GM18519 (cell line): ENCODE results near the gene MOK.

Source experiments
- ATAC-seq: cut with Tn5 transposase; IDR thresholded peaks from one replicate; pipeline ENCODE4 v1.9.1; 2021; ENCODE audit warnings: mild to moderate bottlenecking, moderate library complexity; ENCODE audit not compliant: unreplicated experiment, low FRiP score

Gene MOK

DNA sequence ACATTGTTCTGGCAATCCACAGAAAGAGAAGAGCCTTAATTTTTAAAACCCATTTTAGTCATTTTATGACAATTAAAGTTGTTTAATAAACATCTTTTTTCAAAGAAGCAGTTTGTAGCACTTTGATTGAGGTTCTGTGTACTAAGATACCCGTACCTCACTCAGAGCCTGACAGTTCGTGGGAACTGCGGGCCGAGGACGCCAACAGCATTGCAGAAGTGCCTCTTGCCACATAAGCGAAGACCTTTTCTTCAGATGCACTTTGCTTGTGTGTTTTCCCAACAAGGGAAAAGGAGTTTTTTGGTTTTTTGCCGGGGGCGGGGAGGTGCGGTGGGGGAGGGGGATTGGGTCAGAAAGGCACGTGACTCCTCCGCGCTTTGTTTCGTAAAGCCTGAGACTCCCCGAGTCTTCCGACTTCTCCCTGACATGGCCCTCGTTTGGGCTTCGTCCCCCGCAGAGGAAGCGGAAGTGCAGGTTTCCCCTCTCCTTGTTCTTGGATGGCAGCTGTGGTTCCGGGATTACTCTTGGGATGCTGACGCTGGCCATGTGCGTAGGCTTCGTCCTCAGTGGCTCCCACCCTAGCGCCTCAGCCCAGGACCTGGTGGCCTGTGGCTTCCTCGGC lies 94.4 kb downstream of the MOK start:
- ATAC-seq: no peak

DNA sequence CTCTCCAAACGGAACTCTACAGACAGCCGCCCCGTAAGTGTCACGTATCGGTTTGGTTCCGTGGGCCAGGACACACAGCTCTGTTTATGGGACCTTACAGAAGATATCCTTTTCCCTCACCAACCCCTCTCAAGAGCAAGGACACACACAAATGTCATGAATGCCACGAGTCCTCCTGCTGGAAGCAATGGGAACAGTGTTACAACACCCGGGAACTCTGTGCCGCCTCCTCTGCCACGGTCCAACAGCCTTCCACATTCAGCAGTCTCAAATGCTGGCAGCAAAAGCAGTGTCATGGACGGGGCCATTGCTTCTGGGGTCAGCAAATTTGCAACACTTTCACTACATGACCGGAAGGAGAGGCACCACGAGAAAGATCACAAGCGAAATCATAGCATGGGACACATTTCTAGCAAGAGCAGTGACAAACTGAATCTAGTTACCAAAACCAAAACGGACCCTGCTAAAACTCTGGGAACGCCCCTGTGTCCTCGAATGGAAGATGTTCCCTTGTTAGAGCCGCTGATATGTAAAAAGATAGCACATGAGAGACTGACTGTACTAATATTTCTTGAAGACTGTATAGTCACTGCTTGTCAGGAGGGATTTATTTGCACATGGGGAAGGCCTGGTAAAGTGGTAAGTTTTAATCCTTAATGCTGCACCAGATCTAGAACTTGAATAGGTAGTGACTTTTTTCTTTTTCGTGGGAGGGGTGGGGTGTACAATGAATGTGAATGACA lies 95.6 kb downstream of the MOK start:
- ATAC-seq: no peak

- no peak for ATAC-seq
Observed at GRCh38 chr14:102208741-102209140, 96.2 kb downstream of the MOK start.

GRCh38 chr14:102207831-102208365 lies 97.1 kb downstream of the MOK start:
- no peak for ATAC-seq

- no peak for ATAC-seq
Observed at GRCh38 chr14:102206918-102207317, 98.0 kb downstream of the MOK start.

GRCh38 chr14:102205560-102205959 lies 99.4 kb downstream of the MOK start:
- ATAC-seq: no peak

GRCh38 chr14:102203382-102203781 lies 101.6 kb downstream of the MOK start:
- no peak for ATAC-seq

GRCh38 chr14:102202944-102203343 lies 102.0 kb downstream of the MOK start:
- no peak for ATAC-seq

DNA sequence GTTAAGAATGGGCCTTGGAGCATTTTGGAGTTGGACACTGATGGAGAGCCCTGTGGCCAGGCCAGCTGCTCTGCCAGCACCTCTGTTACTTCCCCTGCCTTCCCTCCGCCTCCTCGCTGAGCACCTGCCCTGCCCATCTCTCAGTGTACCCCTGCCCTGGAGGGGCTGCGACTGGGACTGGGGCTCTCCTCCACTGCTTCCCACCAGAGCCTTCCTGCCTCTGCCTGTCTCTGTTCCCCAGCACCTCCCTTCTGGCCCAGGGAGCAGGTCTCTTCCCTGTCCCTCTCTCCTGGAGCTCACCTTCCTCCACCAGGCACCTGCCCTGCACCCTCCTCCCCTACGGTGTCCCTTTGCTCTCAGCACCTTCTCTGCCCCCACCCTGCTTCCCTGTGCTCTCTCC lies 103.2 kb downstream of the MOK start:
- ATAC-seq: no peak

- no peak for ATAC-seq
Observed at GRCh38 chr14:102201353-102201738, 103.6 kb downstream of the MOK start.

- no peak for ATAC-seq
Observed at GRCh38 chr14:102200690-102201352, 104.1 kb downstream of the MOK start.

- ATAC-seq: no peak
Observed at GRCh38 chr14:102197317-102197853, 107.6 kb downstream of the MOK start.

- ATAC-seq: no peak
Observed at GRCh38 chr14:102196902-102197230, 108.1 kb downstream of the MOK start.

DNA sequence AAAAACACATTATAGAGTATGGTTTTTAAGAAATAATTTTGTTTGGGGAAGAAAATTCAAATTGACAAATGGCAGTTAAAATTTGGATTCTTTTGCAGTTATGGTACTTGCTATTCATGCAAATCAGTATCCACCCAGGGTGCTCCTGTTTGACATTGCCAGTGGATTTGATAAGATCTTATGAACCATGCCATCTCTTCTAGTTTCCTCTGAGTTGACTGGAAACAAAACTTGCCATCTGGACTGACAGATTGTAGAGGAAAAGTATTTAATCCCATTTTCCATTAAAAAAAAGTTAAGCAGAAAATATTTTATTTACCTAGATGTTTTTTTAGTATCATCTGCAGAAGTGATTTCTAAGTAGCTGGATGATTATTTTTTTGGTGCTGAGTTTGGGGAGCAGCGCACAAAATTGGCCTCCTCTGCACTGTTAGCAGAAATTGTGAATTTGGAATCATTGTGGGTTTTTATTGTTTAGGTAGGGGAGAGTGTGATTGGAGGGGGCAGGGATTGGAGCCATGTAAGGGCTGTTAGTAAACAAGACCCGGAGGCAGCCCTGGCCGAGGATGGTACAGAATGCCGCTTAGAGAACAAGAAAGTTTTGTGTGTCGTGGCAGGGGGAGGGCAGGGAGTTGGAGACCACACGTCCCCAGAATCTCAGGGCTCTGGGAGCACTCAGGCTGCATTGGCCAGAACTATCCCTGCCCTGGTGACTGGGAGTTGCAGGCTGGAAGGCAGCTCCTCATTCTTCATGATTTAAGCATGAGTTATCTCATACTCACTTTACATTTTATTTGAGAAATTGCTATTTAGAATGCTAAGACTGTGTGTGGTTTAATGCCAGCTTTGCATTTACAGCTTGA lies 108.7 kb downstream of the MOK start:
- no peak for ATAC-seq

DNA sequence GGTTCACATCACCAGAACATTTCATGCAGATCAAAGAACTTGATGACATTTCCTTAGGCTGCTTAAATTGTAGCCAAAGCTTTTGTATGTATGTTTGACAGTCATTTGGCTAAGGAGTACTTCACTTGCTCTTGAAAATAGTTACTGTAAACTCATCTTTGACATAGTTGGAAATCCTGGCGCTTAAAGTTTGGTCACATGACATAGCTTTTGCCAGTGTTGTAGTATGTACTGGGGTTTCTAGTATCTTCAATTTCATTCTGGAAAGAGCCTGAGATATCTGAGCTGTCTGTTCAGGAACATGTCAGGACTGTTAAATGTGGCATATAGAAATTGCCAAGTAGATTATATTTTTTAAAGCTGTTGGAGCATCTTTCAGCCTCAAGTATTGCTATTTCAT lies 109.5 kb downstream of the MOK start:
- ATAC-seq: no peak

DNA sequence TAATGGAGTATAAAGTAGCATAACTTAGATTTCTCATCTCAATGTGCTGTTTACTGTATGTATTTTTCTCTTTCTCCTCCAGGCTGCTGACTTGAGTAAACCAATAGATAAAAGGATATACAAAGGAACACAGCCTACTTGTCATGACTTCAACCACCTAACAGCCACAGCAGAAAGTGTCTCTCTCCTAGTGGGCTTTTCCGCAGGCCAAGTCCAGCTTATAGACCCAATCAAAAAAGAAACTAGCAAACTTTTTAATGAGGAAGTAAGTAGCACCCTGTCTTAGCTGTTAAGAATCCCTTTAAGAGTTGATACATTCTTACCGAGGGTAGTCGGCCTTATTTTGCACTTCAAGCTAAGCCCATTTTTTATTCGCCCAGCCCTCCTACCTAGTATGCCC lies 110.1 kb downstream of the MOK start:
- ATAC-seq: no peak

DNA sequence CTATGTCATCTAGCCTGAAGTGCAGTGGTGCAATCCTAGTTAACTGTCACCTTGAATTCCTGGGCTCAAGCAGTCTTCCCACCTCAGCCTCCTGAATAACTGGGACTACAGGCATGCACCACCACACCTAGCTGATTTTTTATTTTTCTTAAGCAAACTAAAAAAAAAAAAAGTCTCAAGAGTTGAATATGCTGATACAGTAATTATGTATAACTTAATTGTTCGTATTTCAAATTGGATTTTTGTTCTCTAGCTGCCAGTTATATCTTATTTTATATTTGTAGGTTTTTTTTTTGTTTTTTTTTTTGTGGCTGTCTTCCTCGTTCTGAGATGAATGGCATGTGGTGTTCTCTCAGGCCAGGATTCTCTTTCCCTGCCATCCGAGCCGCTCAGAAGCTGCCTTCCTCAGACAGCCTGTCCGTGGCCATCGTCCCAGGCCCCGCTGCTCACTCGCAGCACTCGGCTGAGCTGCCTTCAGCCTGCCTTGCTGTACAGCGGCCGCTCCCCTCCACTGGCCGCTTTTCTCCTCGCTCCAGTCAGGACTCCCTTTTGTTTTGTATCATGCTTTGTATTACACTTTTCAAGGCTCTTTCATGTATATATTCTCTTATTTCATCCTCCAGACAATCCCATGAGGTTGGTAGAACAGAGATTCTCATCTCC lies 112.0 kb downstream of the MOK start:
- no peak for ATAC-seq

DNA sequence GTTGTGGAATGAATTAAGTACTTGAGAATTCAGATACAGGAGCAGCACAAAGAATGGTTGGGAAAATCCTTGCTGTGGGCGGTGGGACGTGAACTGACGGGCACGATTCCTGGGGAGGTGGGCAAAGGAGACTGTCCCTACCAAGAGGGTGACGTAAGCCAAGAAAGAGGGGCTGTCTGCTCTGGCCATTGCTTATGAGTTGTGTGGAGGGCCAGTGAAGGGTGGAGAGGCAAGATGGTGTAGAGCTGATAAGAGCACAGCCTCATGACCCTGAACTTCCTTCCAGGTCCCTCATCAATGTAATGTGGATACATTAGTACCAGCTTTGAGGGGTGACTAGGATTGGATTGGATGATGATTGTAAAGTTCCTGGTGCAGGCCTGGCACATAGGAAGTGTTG lies 115.1 kb downstream of the MOK start:
- no peak for ATAC-seq

DNA sequence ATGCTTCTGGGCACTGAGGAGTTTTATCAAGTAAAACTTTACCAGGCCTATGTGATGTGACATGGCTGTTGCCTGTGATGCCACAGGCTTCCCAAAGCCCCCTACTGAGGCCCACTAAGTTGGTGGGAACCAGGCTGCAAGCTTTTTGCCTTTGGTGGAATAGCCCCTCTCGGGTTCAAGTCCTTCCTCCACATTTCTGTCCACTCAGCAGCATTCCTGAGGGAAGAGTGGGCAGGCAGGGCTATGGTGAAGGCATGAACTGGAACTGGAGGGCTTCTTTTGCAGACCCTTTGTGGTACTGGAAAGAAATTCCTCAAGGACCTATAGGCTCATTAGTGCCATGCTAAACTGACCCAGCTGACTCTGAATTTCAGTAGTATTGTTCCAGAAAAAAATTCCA lies 116.8 kb downstream of the MOK start:
- no peak for ATAC-seq

GRCh38 chr14:102187568-102188001 lies 117.4 kb downstream of the MOK start:
- ATAC-seq: no peak
